ENCODE results near the gene MTHFD2L. TPM values are rescaled to one million over a fixed set of nuclear protein-coding genes. Genes with fewer than 3 reads are reported as not detected.
"Not testable (repeated sequence)": the region's sequence is repeated elsewhere in the genome, so short reads cannot be mapped to it uniquely, and the experiment has no call there.

The MTHFD2L gene
- total RNA-seq, 1 experiment from 2014 or later = 7.5 TPM

- in situ Hi-C loops (cut with HindIII; ENCODE audit: low pct_unique_long_range_greater_than_20kb, low sequenced_read_pairs) = no loop called here
These were observed 32.9 kb upstream of the MTHFD2L start for GRCh38 chr4:74125029-74125428.

GRCh38 chr4:74127745-74128144, 30.2 kb upstream of the MTHFD2L start:
- in situ Hi-C loops (cut with HindIII; ENCODE audit: low pct_unique_long_range_greater_than_20kb, low sequenced_read_pairs) = no loop called here
- no peak for DNase-seq (ENCODE audit: low read depth, low spot score)

More at GRCh38 chr4:74125029-74125428, 32.9 kb upstream of the MTHFD2L start:
- no peak for DNase-seq (ENCODE audit: low read depth, low spot score)

GRCh38 chr4:74130843-74131242, 27.1 kb upstream of the MTHFD2L start:
- in situ Hi-C loops (cut with HindIII; ENCODE audit: low pct_unique_long_range_greater_than_20kb, low sequenced_read_pairs) = not testable (repeated sequence)

GRCh38 chr4:74132188-74132587, 25.7 kb upstream of the MTHFD2L start:
- in situ Hi-C loops (cut with HindIII; ENCODE audit: low pct_unique_long_range_greater_than_20kb, low sequenced_read_pairs) = not testable (repeated sequence)

More at GRCh38 chr4:74130843-74131242, 27.1 kb upstream of the MTHFD2L start:
- not testable (repeated sequence) for DNase-seq (ENCODE audit: low read depth, low spot score)

DNA sequence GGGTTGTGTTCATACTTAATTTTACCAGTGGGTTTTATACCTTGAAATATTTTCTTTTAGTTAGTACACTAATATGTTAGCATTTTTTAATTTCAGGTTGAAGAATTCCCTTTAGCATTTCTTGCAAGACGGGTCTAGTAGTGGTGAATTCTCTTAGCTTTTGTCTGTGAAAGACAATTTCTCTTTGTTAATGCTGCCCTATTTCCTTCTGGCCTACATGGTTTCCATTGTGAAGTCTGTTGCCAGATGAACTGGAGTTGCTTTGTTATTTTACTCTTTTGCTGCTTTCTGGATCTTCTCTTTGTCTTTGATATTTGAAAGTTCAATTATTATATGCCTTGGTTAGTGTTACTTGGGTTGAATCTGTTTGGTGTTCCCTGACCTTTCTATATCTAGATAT, 25.0 kb upstream of the MTHFD2L start:
- in situ Hi-C loops (cut with HindIII; ENCODE audit: low pct_unique_long_range_greater_than_20kb, low sequenced_read_pairs) = no loop called here
- DNase-seq (ENCODE audit: low read depth, low spot score) = peak; percentile 21

More at GRCh38 chr4:74132188-74132587, 25.7 kb upstream of the MTHFD2L start:
- not testable (repeated sequence) for DNase-seq (ENCODE audit: low read depth, low spot score)

- DNase-seq (ENCODE audit: low read depth, low spot score) = peak; percentile 84
- in situ Hi-C loops (cut with HindIII; ENCODE audit: low pct_unique_long_range_greater_than_20kb, low sequenced_read_pairs) = no loop called here
These were observed 24.0 kb upstream of the MTHFD2L start for GRCh38 chr4:74133786-74134499.

- in situ Hi-C loops (cut with HindIII; ENCODE audit: low pct_unique_long_range_greater_than_20kb, low sequenced_read_pairs) = no loop called here
- DNase-seq (ENCODE audit: low read depth, low spot score) = no peak
These were observed 23.4 kb upstream of the MTHFD2L start for GRCh38 chr4:74134500-74134852.

DNA sequence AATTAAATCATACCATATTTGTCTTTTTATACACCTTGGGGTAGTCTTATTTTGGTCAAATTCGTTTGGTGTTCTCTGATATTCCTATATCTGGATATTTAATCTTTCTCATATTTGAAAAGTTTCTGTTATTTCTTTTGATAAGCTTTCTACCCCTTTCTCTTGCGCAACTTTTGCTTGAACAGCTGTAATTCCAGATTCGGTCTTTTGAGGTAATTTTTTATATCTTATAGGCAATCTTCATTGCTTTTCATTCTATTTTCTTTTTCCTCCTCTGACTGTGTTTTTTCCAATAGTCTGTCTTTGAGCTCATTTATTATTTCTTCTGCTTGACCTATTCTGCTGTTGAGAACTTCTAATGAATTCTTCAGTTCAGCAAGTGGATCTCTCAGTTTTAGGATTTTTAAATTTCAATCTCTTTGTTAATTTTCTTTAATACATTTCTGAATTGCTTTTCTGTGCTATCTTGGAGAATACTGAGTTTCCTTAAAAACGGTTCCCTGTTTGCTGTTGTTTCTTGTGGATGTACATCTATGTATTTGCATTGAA, 11.3 kb upstream of the MTHFD2L start:
- in situ Hi-C loops (cut with HindIII; ENCODE audit: low pct_unique_long_range_greater_than_20kb, low sequenced_read_pairs) = no loop called here
- DNase-seq (ENCODE audit: low read depth, low spot score) = no peak

GRCh38 chr4:74148205-74148604, 9.7 kb upstream of the MTHFD2L start:
- no peak for DNase-seq (ENCODE audit: low read depth, low spot score)
- in situ Hi-C loops (cut with HindIII; ENCODE audit: low pct_unique_long_range_greater_than_20kb, low sequenced_read_pairs) = no loop called here

DNA sequence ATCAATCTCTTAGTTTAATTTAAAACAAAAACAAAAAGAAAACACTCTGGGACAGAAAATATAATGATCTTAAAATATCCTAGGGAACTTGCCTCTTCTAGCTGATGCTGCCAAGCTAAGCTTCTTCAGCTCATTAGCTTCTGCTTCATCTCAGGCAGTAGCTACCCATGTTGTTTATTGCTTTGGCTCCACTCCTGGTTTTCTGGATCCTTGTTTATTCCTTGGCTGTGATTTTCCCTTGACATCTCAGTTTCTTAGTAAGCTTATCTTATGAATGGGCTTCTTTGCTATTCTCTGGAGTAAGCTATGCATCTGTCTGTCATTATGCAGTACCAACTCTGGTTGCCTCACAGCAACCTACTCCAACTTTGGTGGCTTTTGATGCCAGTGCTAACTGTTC, 5.1 kb upstream of the MTHFD2L start:
- no peak for DNase-seq (ENCODE audit: low read depth, low spot score)

DNA sequence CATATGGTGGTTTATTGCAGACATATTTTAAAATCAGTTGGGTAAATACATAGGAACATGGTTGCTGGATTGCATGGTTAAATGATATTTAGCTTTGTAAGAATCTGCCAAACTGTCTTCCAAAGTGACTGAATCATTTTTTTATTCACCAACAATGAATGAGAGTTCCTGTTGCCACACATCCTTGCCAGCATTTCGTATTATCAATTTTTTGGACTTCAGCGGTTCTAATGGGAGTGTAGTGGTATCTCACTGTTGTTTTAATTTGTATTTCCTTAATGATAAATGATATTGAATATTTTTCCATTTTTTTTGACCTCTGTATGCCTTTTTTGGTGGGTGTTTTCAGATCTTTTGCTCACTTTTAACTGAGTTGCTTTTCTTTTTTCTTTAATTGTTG, 1.4 kb upstream of the MTHFD2L start:
- in situ Hi-C loops (cut with HindIII; ENCODE audit: low pct_unique_long_range_greater_than_20kb, low sequenced_read_pairs) = no loop called here
- DNase-seq (ENCODE audit: low read depth, low spot score) = no peak

More for the DNA sequence above, 5.1 kb upstream of the MTHFD2L start:
- in situ Hi-C loops (cut with HindIII; ENCODE audit: low pct_unique_long_range_greater_than_20kb, low sequenced_read_pairs) = no loop called here

DNA sequence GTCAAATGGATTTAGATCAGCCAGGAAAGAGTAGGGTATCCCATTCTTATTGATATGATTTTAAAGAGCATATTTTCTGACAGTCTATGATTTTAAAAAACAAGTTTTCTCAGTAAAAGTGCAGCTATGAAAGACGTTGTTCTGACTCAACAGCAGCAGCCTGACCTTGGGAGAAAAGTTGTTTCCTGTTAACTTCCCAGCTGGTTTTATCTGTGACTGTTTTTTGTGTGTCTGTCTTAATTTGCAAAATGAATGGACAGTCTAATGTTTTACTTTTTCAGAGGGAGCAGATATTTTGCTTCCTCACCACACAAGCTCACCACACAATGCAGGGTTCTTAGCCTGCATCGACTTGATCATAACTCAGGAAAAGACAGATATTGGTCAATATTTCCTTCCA, 764 bp upstream of the MTHFD2L start:
- DNase-seq (ENCODE audit: low read depth, low spot score) = no peak
- in situ Hi-C loops (cut with HindIII; ENCODE audit: low pct_unique_long_range_greater_than_20kb, low sequenced_read_pairs) = no loop called here

- DNase-seq (ENCODE audit: low read depth, low spot score) = no peak
- in situ Hi-C loops (cut with HindIII; ENCODE audit: low pct_unique_long_range_greater_than_20kb, low sequenced_read_pairs) = no loop called here
These were observed 686 bp downstream of the MTHFD2L start for GRCh38 chr4:74158466-74159142.

GRCh38 chr4:74159143-74159709, 1.3 kb downstream of the MTHFD2L start:
- no peak for DNase-seq (ENCODE audit: low read depth, low spot score)
- in situ Hi-C loops (cut with HindIII; ENCODE audit: low pct_unique_long_range_greater_than_20kb, low sequenced_read_pairs) = no loop called here

GRCh38 chr4:74161666-74162450, 3.9 kb downstream of the MTHFD2L start:
- in situ Hi-C loops (cut with HindIII; ENCODE audit: low pct_unique_long_range_greater_than_20kb, low sequenced_read_pairs) = no loop called here
- DNase-seq (ENCODE audit: low read depth, low spot score) = no peak

DNA sequence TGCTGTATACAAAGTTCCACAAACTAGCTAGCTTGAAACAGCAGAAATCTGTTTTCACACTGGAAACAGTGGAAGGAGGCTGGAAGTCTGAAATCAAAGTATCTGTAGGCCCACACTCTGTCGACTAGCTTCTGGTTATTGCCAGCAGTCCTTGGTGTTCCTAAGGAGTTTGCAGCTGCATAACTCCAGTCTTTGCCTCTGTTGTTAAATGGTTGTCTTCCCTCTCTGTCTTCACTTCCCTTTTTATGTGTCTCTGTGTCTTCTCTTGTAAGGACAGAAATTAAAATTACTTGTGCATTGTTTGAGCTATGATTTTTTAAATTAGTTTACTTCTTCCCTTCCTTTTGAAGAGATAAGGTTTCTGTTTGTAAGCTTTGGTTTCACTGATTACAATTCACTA, 8.2 kb downstream of the MTHFD2L start:
- no peak for DNase-seq (ENCODE audit: low read depth, low spot score)
- in situ Hi-C loops (cut with HindIII; ENCODE audit: low pct_unique_long_range_greater_than_20kb, low sequenced_read_pairs) = no loop called here

GRCh38 chr4:74166818-74167217, 8.9 kb downstream of the MTHFD2L start:
- DNase-seq (ENCODE audit: low read depth, low spot score) = no peak
- in situ Hi-C loops (cut with HindIII; ENCODE audit: low pct_unique_long_range_greater_than_20kb, low sequenced_read_pairs) = no loop called here

DNA sequence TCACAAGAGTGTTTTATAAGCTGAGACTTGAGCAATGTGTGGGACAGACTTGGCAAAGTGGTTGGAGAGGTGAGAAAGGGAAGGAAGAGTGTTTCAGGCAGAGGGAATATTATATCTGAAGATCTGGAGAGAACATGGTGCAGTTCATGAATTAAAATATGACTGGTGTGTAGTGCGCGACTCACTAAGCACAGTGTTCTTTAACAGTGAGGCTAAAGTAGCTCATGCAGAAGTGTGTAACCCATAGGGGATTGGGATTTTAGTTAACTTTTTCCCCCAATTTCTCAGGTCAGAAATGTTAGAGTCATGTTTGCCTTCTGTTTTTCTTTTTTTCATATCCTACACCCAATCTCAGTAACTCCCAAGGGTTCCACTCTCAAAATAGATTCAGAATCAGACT, 9.7 kb downstream of the MTHFD2L start:
- no peak for DNase-seq (ENCODE audit: low read depth, low spot score)
- in situ Hi-C loops (cut with HindIII; ENCODE audit: low pct_unique_long_range_greater_than_20kb, low sequenced_read_pairs) = no loop called here

Data from SK-MEL-5 (cell line).